ENCODE measurements around the gene ZNF185. TPM values are rescaled to one million over a fixed set of nuclear protein-coding genes. Genes with fewer than 3 reads are reported as not detected.
A peak's percentile ranks its signal among the peaks of the same experiment; 100 is the strongest.

Gene ZNF185
- total and polyA plus RNA-seq, 9 of the 15 experiments (the other 6 are each of a cell fraction or from before 2014, with no cell fraction given): 0.08 to 1.1 (median 0.22) TPM

- ATAC-seq: peak; percentile 55
- WGBS (ENCODE audit: insufficient coverage, low coverage, missing lambda C conversion rate): 70% methylated on average over 6 of the region's 9 CpGs
These were observed 26.6 kb upstream of the ZNF185 start for GRCh38 chrX:152871260-152871659.

GRCh38 chrX:152872522-152872921 lies 25.3 kb upstream of the ZNF185 start:
- ChIA-PET POLR2A (interaction anchor here (0.9 kb wide), 1 partner anchor 14 kb away, joined by 3 read pairs; no protein-coding TSS in a partner anchor), CTCF (ENCODE audit: low intra/inter-chr PET ratio) (no interaction called here)
- Histone ChIP-seq H3K9ac (ENCODE audit: insufficient read depth in 1 of 2, low read depth in 2 of 2, low read length in 2 of 2) (no peak overlapping the region), H3K36me3 (ENCODE audit: control insufficient read depth, insufficient read depth, low read length) (peaks cover 26% of the 10 kb centered on the region; the same call in 2 of the 3 replicates), H3K27ac (ENCODE audit: extremely low read depth, low read depth, low read length) (no peak overlapping the region), H3K79me2 (ENCODE audit: control insufficient read depth, insufficient read depth, low read length) (no peaks in the 10 kb centered on the region), H3K4me3 (no peak overlapping the region), H3K4me2 (ENCODE audit: insufficient read depth, low read length) (no peak overlapping the region), H2AFZ (ENCODE audit: low read depth, low read length) (no peak overlapping the region), H3K27me3 (ENCODE audit: control insufficient read depth in 2 of 2, insufficient read depth in 2 of 2, low read length in 2 of 2) (peaks cover 0 to 24% of the 10 kb centered on the region in 2 experiments; a peak in 3 of 5 replicates), H3K4me1 (replicated peaks in 1 of 2; ENCODE audit: control insufficient read depth in 2 of 2, insufficient read depth in 2 of 2, low read length in 2 of 2) (no peaks in the 10 kb centered on the region), H3K9me3 (replicated peaks; ENCODE audit: control insufficient read depth, insufficient read depth, low read depth, low read length) (no peaks in the 10 kb centered on the region), H3K9me1 (ENCODE audit: control insufficient read depth, insufficient read depth, low read length) (no peaks in the 10 kb centered on the region), H4K20me1 (replicated peaks; ENCODE audit: control insufficient read depth, insufficient read depth, low read length) (no peaks in the 10 kb centered on the region)
- TF ChIP-seq HNRNPL (IDR thresholded peaks at IDR 0.05; ENCODE audit: low read depth, low read length): no peak
- peak; percentile 69 for TF ChIP-seq TEAD4 (IDR thresholded peaks at IDR 0.05; ENCODE audit: low read length)
- no peak for TF ChIP-seq TEAD4 (CRISPR knock-in tag; IDR thresholded peaks at IDR 0.05; ENCODE audit: borderline replicate concordance)
- peak in 1 of 2 experiments; percentile 30; a peak in 1 of 4 replicates for TF ChIP-seq TRIM24 (IDR thresholded peaks at IDR 0.05)
- no peak for TF ChIP-seq KAT7 (CRISPR knock-in tag; IDR thresholded peaks at IDR 0.05; ENCODE audit: borderline replicate concordance)
- peak; percentile 90 for TF ChIP-seq EGR1 (conservative IDR thresholded peaks at IDR 0.05)
- no peak for TF ChIP-seq ZNF76 (CRISPR knock-in tag; IDR thresholded peaks at IDR 0.05; ENCODE audit: borderline replicate concordance)
- TF ChIP-seq POLR2G (IDR thresholded peaks at IDR 0.05; ENCODE audit: low read depth, low read length): peak; percentile 63
- TF ChIP-seq YBX1 (IDR thresholded peaks at IDR 0.05): no peak
- no peak for FAIRE-seq
- WGBS (ENCODE audit: insufficient coverage, low coverage, missing lambda C conversion rate): no CpG with 5 or more reads among the region's 2 CpGs
- no peak for ATAC-seq
- in situ Hi-C loops (cut with MboI) (no loop called here), intact Hi-C loops (cut with micrococcal nuclease) (no loop called here)
- BruUV-seq (replicated peaks): no TSS peak
- DNase-seq (ENCODE audit: extremely low read depth in 1 of 4, low spot score in 3 of 4): no peak

More at GRCh38 chrX:152871260-152871659, 26.6 kb upstream of the ZNF185 start:
- H4K20me1 ChIP-seq (replicated peaks; ENCODE audit: control insufficient read depth, insufficient read depth, low read length): no peaks in the 10 kb centered on the region
- FAIRE-seq (no peak), DNase-seq (ENCODE audit: extremely low read depth in 1 of 4, low spot score in 3 of 4) (no peak)
- POLR2A ChIA-PET: interaction anchor here (0.7 kb wide), 1 partner anchor 8 kb away, joined by 3 read pairs; no protein-coding TSS in a partner anchor
- intact Hi-C loops (cut with micrococcal nuclease) (no loop called here), in situ Hi-C loops (cut with MboI) (no loop called here)
- no TSS peak for BruUV-seq (replicated peaks)
- no peak overlapping the region for H3K4me2 ChIP-seq (ENCODE audit: insufficient read depth, low read length)
- CTCF ChIA-PET (ENCODE audit: low intra/inter-chr PET ratio): no interaction called here
- H3K9ac ChIP-seq (ENCODE audit: insufficient read depth in 1 of 2, low read depth in 2 of 2, low read length in 2 of 2): no peak overlapping the region
- TF ChIP-seq POLR2G (IDR thresholded peaks at IDR 0.05; ENCODE audit: low read depth, low read length): 0 out of 2 replicates have a peak, but pooled peaks have one; percentile 12
- TF ChIP-seq TGIF2 (CRISPR knock-in tag; IDR thresholded peaks at IDR 0.05): no peak
- no peak overlapping the region for H2AFZ ChIP-seq (ENCODE audit: low read depth, low read length)
- H3K27me3 ChIP-seq (ENCODE audit: control insufficient read depth in 2 of 2, insufficient read depth in 2 of 2, low read length in 2 of 2): peaks cover 0 to 15% of the 10 kb centered on the region in 2 experiments; a peak in 3 of 5 replicates
- no peaks in the 10 kb centered on the region for H3K9me3 ChIP-seq (replicated peaks; ENCODE audit: control insufficient read depth, insufficient read depth, low read depth, low read length)
- H3K4me3 ChIP-seq: no peak overlapping the region
- no peaks in the 10 kb centered on the region for H3K4me1 ChIP-seq (replicated peaks in 1 of 2; ENCODE audit: control insufficient read depth in 2 of 2, insufficient read depth in 2 of 2, low read length in 2 of 2)
- H3K27ac ChIP-seq (ENCODE audit: extremely low read depth, low read depth, low read length): no peak overlapping the region
- H3K79me2 ChIP-seq (ENCODE audit: control insufficient read depth, insufficient read depth, low read length): no peaks in the 10 kb centered on the region
- no peaks in the 10 kb centered on the region for H3K9me1 ChIP-seq (ENCODE audit: control insufficient read depth, insufficient read depth, low read length)
- H3K36me3 ChIP-seq (ENCODE audit: control insufficient read depth, insufficient read depth, low read length): peaks cover 37% of the 10 kb centered on the region; the same call in 2 of the 3 replicates
